HS-5 (cell line): ENCODE measurements around the gene ZNF142.

Experiments
- DNase-seq: peaks from one replicate; pipeline ENCODE4 v3.0.0-alpha.2; 2012; ENCODE audit warnings: low read depth

Gene ZNF142

DNA sequence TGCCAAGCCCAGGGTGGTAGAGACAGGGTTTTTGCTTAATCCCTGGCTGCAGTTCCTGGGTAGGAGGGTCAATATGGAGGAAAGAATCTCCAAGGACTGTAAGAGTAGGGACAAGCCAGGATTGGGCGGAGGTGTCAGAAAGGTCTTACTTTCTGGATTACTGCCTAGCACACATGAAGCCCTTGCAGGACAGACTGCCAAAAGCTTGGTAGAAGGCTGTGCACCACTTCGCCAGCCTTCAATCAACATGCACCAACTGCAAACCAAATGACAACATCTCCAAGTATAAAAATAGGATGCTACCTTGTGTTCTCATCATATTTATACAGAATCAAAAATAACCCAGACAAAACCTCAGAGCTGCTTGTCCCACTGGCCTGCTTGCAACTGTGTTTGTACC, 3.7 kb downstream of the ZNF142 start:
- no peak for DNase-seq

- DNase-seq, result no peak
Observed at GRCh38 chr2:218648787-218649100, 10.7 kb downstream of the ZNF142 start.

DNA sequence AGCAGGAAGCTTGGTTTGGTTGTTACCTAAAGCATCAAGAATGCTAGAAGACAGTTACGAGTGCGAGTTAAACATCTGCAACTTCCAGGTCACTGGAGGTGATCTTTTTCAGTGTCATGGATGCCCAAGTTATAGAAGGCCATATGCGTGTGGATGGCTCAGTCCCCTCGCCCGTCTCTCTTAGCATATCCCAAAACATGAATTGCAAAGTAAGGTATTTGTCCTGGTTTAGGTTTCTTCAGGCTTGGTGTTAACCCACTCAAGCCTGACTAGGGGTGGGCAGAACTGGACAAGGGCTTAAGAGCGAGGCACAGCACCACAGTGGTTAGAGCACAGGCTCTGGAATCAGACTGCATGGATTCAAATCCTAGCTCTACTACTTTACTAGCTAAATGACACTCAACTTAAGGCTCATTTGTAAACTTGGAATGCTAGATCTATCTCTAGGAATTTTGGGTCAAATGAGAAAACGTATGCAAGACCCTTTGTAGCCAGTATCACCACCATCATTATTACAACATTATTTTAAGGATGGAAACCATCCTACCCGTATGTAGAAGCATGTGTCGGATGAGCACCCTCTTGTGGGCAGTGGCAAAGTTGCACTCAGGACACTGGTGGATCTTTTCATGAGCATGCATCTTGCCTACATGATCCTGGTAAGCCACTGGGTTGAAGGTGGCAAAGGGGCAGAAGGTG, 11.2 kb downstream of the ZNF142 start:
- DNase-seq, result no peak

- no peak for DNase-seq
Observed at GRCh38 chr2:218645126-218645525, 14.3 kb downstream of the ZNF142 start.

DNA sequence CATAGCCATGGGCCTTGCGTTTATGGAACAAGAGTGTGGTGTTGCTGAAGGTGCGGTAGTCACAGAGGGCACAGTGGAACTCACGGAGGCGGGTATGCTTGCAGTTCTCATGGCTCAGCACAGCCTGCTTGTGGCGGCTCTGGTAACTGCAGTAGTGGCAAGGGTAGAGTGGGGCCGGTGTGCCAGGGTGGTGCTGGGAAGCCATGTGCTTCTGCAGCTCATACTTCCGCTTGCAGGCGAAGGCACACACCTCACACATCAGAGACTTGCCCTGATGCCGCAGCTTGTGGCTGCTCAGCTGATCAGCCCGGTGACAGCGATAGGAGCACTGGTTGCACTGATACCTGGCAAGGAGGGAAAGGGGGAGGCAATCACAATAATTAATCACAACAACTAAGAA, 14.7 kb downstream of the ZNF142 start:
- DNase-seq, result no peak

GRCh38 chr2:218643751-218644310, 15.6 kb downstream of the ZNF142 start:
- no peak for DNase-seq

GRCh38 chr2:218642786-218643185, 16.6 kb downstream of the ZNF142 start:
- no peak for DNase-seq

GRCh38 chr2:218642121-218642656, 17.2 kb downstream of the ZNF142 start:
- DNase-seq, result no peak

GRCh38 chr2:218638372-218638771, 21.1 kb downstream of the ZNF142 start:
- no peak for DNase-seq

- DNase-seq, result no peak
Observed at GRCh38 chr2:218635719-218636118, 23.7 kb downstream of the ZNF142 start.

DNA sequence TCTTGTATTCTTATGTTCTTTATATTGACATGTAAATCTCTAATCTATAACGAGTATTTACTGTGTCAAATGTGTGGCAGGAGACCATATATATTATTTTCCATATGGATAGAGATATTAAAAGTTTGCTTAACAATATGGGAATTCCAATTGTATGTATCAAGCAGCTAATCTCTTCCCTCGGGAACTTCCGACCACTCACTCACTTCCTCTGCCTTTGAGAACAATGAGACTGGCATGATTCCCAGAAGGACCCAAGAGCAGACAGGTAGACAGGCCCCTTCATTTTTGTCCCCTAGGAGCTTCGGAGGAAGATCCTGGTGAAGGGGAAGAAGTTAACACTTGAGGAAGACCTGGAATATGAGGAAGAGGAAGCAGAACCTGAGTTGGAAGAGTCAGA, 27.6 kb downstream of the ZNF142 start:
- DNase-seq, result peak; percentile 65

- DNase-seq, result no peak
Observed at GRCh38 chr2:218627939-218628338, 31.5 kb downstream of the ZNF142 start.

GRCh38 chr2:218626369-218626768, 33.1 kb downstream of the ZNF142 start:
- DNase-seq, result no peak

GRCh38 chr2:218623366-218623705, 36.1 kb downstream of the ZNF142 start:
- no peak for DNase-seq

DNA sequence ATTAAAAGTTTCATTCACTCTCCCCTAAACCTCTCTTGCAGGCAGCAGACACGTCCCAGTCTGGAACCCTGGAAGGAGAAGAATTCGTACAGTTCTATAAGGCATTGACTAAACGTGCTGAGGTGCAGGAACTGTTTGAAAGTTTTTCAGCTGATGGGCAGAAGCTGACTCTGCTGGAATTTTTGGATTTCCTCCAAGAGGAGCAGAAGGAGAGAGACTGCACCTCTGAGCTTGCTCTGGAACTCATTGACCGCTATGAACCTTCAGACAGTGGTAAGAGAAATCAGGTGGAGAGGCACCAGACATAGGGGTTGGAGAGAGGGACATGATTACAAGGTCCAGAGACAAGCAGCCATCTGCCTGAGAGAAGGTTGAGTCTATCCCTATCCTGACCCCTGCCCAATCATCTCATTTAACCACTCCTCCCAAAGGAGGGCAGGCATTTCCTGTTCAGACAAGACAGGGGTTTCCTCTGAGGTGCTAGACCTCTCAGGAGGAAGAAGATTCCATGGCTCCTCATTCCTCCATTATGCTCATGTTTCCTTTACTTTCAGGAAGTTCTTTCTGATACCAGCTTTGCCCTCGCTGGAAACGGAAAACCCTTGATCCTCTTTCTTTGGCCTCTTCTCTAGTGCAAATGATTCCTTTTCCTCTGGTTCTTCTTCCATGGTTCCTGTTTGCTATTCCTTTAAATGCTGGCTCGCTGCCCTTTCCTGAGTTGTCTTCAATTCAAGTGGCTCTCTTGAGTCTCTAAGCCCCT, 36.6 kb downstream of the ZNF142 start:
- no peak for DNase-seq

GRCh38 chr2:218621007-218621406, 38.4 kb downstream of the ZNF142 start:
- no peak for DNase-seq

DNA sequence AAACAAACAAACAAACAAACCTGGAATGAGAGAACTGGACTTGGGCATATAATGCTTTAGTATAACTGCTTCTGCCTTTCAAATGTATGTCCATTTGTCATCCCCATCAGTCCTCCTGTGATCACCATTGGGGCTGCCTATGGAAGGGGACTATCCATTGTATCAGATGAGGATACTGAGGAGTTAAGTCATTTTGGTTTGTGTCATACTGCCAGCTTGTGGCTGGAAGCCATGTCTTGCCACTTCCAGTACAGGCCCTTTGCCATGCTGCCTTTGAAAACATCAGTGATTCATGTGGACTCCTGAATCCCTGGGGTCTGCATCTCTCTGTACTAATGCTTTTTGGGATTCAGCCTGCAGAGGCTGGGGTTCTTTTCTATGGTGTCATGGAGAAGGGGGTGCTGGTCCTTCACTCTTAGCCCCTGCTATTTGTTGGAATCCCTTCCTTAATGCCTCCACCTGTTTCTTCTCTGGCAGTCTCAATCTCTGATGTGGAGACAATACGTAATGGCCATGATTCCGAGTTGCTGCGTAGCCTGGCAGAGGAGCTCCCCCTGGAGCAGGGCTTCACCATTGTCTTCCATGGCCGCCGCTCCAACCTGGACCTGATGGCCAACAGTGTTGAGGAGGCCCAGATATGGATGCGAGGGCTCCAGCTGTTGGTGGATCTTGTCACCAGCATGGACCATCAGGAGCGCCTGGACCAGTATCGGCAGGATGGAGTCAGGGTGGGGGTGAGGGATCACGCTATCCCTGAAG, 41.1 kb downstream of the ZNF142 start:
- no peak for DNase-seq

DNA sequence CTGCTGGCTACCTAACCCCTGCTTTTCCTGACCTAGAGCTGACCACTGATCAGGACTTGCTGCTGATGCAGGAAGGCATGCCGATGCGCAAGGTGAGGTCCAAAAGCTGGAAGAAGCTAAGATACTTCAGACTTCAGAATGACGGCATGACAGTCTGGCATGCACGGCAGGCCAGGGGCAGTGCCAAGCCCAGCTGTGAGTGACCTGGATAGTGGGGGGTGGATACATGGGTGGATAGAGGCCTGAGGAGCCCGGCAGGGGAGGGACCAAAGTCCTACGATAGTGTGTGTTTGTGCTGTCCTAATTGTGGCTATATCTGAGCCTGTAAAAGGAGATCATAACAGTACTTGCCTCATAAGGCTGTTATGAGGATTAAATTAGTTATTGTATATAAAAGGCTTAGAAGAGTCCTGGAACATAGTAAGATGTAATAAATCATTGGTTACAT, 43.5 kb downstream of the ZNF142 start:
- no peak for DNase-seq

GRCh38 chr2:218607436-218608115, 51.8 kb downstream of the ZNF142 start, which contains the start of gene PLCD4:
Gene PLCD4, plus strand, starts transcription at chr2:218607899. Its CDS starts 7,841 bp downstream, at chr2:218615740.
- DNase-seq, result no peak

DNA sequence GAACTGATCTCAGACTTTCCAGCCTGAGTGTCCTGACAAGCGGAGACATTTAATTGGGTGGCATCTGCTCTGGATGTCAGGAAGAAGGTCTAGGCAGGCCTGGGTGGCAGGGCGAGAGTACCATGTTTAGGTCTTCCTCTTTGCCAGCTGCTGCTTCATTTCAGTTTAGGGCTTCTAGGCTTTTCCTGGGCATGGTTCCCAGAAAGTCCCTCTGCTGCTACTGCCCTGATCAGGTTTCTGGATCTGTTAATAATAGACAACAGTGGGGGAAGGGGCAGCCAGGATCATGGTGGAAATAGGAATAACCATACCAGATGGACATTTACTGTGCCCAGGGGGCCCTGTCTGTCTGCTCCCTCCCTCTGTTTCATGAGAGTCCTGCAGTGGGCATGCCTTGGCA, 54.0 kb downstream of the ZNF142 start:
- DNase-seq, result no peak
